Retinal pigment epithelial cell (primary cell): ENCODE results near the gene JMJD8.

Experiments
- DNase-seq: peaks from one replicate; pipeline ENCODE4 v3.0.0-alpha.2; 2010; ENCODE audit warnings: low read depth
- H3K4me3 ChIP-seq: 2 replicates; pipeline ENCODE4 v1.5.1; 2011; ENCODE audit warnings: mild to moderate bottlenecking, low read length, control low read depth, moderate library complexity
- CTCF ChIP-seq: conservative IDR thresholded peaks from 2 replicates; pipeline ENCODE4 v1.5.1; 2011; ENCODE audit warnings: low read depth, low read length, control low read depth, inconsistent platforms

Gene JMJD8

GRCh38 chr16:676913-677312 lies 7.2 kb downstream of the JMJD8 start:
- no peak for TF ChIP-seq CTCF
- no peak overlapping the region for H3K4me3 ChIP-seq
- no peak for DNase-seq

- no peak for TF ChIP-seq CTCF
Measured at GRCh38 chr16:676565-676902, 7.6 kb downstream of the JMJD8 start.

GRCh38 chr16:675884-676564 lies 8.1 kb downstream of the JMJD8 start:
- peak overlapping the region; percentile 46 for H3K4me3 ChIP-seq
- DNase-seq: no peak
- no peak for TF ChIP-seq CTCF

More at GRCh38 chr16:676565-676902, 7.6 kb downstream of the JMJD8 start:
- no peak overlapping the region for H3K4me3 ChIP-seq
- DNase-seq: no peak

GRCh38 chr16:674968-675883 lies 8.9 kb downstream of the JMJD8 start, which contains the start of gene RHBDL1:
RHBDL1 (plus strand) TSS chr16:675671; CDS start chr16:675791, 120 bp downstream.
- DNase-seq: no peak
- peak within 1 kb of the TSS; percentile 46 for H3K4me3 ChIP-seq
- TF ChIP-seq CTCF: no peak

- no peak for TF ChIP-seq CTCF
- no peak for DNase-seq
- H3K4me3 ChIP-seq: no peak overlapping the region
Measured at GRCh38 chr16:674214-674881, 9.8 kb downstream of the JMJD8 start.

GRCh38 chr16:673399-673991 lies 10.6 kb downstream of the JMJD8 start:
- H3K4me3 ChIP-seq: no peak overlapping the region
- TF ChIP-seq CTCF: no peak
- no peak for DNase-seq
